Mammary epithelial cell (primary cell): Measurements from ENCODE around the gene PLEKHG7.

ENCODE experiments used
- CTCF ChIP-seq, 2 donors: IDR thresholded peaks in 1 of 2; conservative IDR thresholded peaks in 1 of 2; 2 replicates each; pipeline ENCODE4 v1.5.1; 2011 to 2012; ENCODE audit warnings: inconsistent platforms in 2 of 2, low read length in 2 of 2, mild to moderate bottlenecking in 2 of 2, control low read depth in 1 of 2, low read depth in 1 of 2; ENCODE audit not compliant: insufficient read depth in 1 of 2; ENCODE audit errors: extremely low read depth in 1 of 2
- EZH2 ChIP-seq: IDR thresholded peaks from 2 replicates; pipeline ENCODE4 v1.6.1; 2012; ENCODE audit warnings: low read length, inconsistent platforms, borderline replicate concordance

DNA sequence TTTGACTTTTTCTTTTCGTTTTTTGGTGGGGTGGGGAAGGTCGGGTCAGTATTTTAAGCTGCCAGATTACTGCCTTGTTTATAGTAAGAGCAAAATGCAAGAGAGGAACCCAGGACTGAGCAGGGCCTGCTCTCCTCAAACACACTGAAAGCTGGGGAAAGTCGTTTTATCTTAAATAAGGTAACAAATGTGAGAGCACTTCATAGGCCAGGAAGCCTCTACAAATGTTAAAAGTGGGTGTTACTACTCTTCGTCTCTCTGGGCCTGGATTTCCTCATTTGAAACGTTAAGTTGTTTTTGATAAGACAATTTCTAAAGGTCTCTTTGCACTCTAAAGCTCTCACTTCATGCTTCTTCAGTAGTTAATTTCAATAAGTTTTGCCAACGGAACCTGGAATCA, 33.8 kb downstream of the PLEKHG7 start:
- no peak for TF ChIP-seq EZH2
- TF ChIP-seq CTCF (conservative IDR thresholded peaks at IDR 0.05 in 1 of 2, IDR thresholded peaks at IDR 0.05 in 1 of 2; ENCODE audit: extremely low read depth in 1 of 2, insufficient read depth in 1 of 2, low read depth in 1 of 2, low read length in 2 of 2): no peak
